ENCODE results near the gene CLUH. TPM values are rescaled to one million over a fixed set of nuclear protein-coding genes. Genes with fewer than 3 reads are reported as not detected.

Gene CLUH
- total and polyA plus RNA-seq, 10 donors: 14.3 to 82.6 (median 49.4) TPM

- no peak overlapping the region for H3K4me3 ChIP-seq
- peak; percentile 47 for DNase-seq
- peaks cover 21 to 49% (median 29%) of the 10 kb centered on the region in 6 donors for H3K4me1 ChIP-seq
- peaks cover 0 to 51% (median 46%) of the 10 kb centered on the region in 6 donors for H3K36me3 ChIP-seq
- WGBS, 5 donors: 71 to 89% (median 82%) methylated on average over 4 of the region's 4 CpGs
- H3K27ac ChIP-seq: no peak overlapping the region
- no peaks in the 10 kb centered on the region for H3K27me3 ChIP-seq (replicated peaks in 1 of 7)
- TF ChIP-seq POLR2AphosphoS5 (IDR thresholded peaks at IDR 0.05) (no peak), POLR2A (IDR thresholded peaks at IDR 0.05) (no peak), CTCF (IDR thresholded peaks at IDR 0.05 in 8 of 11, conservative IDR thresholded peaks at IDR 0.05 in 3 of 11) (no peak)
- no peaks in the 10 kb centered on the region for H3K9me3 ChIP-seq
- intact Hi-C loops (cut with DNase I; ENCODE audit: low total_unique reads): no loop called here
These were observed 6.7 kb downstream of the CLUH start for GRCh38 chr17:2704890-2705248.

- H3K27me3 ChIP-seq (replicated peaks in 1 of 7): no peaks in the 10 kb centered on the region
- WGBS, 5 donors: 86 to 93% (median 91%) methylated on average over 22 to 38 of the region's 38 CpGs
- TF ChIP-seq POLR2AphosphoS5 (IDR thresholded peaks at IDR 0.05) (no peak), POLR2A (IDR thresholded peaks at IDR 0.05) (no peak), CTCF (IDR thresholded peaks at IDR 0.05 in 8 of 11, conservative IDR thresholded peaks at IDR 0.05 in 3 of 11) (no peak)
- H3K36me3 ChIP-seq: peaks cover 0 to 57% (median 47%) of the 10 kb centered on the region in 6 donors
- no peaks in the 10 kb centered on the region for H3K9me3 ChIP-seq
- H3K27ac ChIP-seq: no peak overlapping the region
- no peak overlapping the region for H3K4me3 ChIP-seq
- H3K4me1 ChIP-seq: peaks cover 15 to 43% (median 23%) of the 10 kb centered on the region in 6 donors
- intact Hi-C loops (cut with DNase I; ENCODE audit: low total_unique reads): no loop called here
- DNase-seq: peak; percentile 67
These were observed 7.3 kb downstream of the CLUH start for GRCh38 chr17:2704031-2704889.

GRCh38 chr17:2703606-2704005, 8.0 kb downstream of the CLUH start:
- WGBS, 5 donors: 93 to 99% (median 94%) methylated on average over 6 to 16 of the region's 16 CpGs
- DNase-seq: no peak
- Histone ChIP-seq H3K4me3 (no peak overlapping the region), H3K27me3 (replicated peaks in 1 of 7) (no peaks in the 10 kb centered on the region), H3K27ac (no peak overlapping the region), H3K9me3 (no peaks in the 10 kb centered on the region), H3K4me1 (peaks cover 8 to 36% (median 16%) of the 10 kb centered on the region in 6 donors), H3K36me3 (peaks cover 0 to 63% (median 51%) of the 10 kb centered on the region in 6 donors)
- TF ChIP-seq CTCF (IDR thresholded peaks at IDR 0.05 in 8 of 11, conservative IDR thresholded peaks at IDR 0.05 in 3 of 11) (no peak), POLR2A (IDR thresholded peaks at IDR 0.05) (no peak), POLR2AphosphoS5 (IDR thresholded peaks at IDR 0.05) (no peak)
- intact Hi-C loops (cut with DNase I; ENCODE audit: low total_unique reads): no loop called here

- peaks cover 0 to 67% (median 55%) of the 10 kb centered on the region in 6 donors for H3K36me3 ChIP-seq
- peak; percentile 39 for DNase-seq
- H3K9me3 ChIP-seq: no peaks in the 10 kb centered on the region
- H3K27ac ChIP-seq: no peak overlapping the region
- no peak overlapping the region for H3K4me3 ChIP-seq
- peaks cover 4 to 32% (median 13%) of the 10 kb centered on the region in 6 donors for H3K4me1 ChIP-seq
- WGBS, 5 donors: 94 to 98% (median 95%) methylated on average over 17 to 20 of the region's 20 CpGs
- TF ChIP-seq POLR2AphosphoS5 (IDR thresholded peaks at IDR 0.05) (no peak), POLR2A (IDR thresholded peaks at IDR 0.05) (no peak)
- H3K27me3 ChIP-seq (replicated peaks in 1 of 7): no peaks in the 10 kb centered on the region
- intact Hi-C loops (cut with DNase I; ENCODE audit: low total_unique reads): no loop called here
These were observed 8.4 kb downstream of the CLUH start for GRCh38 chr17:2703181-2703580.
